ENCODE results near the gene GSTO2.

Gene GSTO2

DNA sequence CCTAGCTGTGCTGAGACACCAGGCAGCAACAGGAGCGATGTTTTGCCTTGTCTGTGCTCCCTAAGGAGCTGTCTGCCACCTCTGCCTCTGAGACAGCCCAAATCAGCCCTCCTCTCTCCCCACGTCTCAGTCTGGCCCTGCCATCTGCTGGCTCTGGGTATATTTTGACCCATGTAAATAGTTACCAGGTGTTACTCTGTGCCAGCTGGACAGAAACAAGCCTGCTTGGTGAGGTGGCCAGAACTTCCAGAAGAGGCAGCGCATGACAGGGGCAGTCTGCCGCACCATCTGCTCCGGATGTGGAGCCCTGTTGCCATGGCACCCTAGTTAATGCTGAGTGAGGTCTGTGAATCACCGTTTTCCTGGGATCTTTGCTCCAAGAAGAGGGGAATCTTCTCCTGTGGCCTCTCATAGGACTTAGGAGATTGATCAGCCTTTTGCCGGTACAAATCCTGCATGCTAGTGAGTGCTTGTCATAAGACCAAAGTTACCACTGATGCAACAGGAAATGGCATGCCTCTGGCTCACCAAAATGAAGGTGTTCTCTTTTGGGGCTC, 31.8 kb downstream of the GSTO2 start:
- no peak overlapping the region for H3K4me3 ChIP-seq (ENCODE audit: low read depth, low read length)
- peak; percentile 86 for DNase-seq (ENCODE audit: low read depth)
- TF ChIP-seq, protein P1, sequence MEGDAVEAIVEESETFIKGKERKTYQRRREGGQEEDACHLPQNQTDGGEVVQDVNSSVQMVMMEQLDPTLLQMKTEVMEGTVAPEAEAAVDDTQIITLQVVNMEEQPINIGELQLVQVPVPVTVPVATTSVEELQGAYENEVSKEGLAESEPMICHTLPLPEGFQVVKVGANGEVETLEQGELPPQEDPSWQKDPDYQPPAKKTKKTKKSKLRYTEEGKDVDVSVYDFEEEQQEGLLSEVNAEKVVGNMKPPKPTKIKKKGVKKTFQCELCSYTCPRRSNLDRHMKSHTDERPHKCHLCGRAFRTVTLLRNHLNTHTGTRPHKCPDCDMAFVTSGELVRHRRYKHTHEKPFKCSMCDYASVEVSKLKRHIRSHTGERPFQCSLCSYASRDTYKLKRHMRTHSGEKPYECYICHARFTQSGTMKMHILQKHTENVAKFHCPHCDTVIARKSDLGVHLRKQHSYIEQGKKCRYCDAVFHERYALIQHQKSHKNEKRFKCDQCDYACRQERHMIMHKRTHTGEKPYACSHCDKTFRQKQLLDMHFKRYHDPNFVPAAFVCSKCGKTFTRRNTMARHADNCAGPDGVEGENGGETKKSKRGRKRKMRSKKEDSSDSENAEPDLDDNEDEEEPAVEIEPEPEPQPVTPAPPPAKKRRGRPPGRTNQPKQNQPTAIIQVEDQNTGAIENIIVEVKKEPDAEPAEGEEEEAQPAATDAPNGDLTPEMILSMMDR (IDR thresholded peaks at IDR 0.05; ENCODE audit: control insufficient read depth, extremely low read depth, insufficient read depth): peak; percentile 66

DNA sequence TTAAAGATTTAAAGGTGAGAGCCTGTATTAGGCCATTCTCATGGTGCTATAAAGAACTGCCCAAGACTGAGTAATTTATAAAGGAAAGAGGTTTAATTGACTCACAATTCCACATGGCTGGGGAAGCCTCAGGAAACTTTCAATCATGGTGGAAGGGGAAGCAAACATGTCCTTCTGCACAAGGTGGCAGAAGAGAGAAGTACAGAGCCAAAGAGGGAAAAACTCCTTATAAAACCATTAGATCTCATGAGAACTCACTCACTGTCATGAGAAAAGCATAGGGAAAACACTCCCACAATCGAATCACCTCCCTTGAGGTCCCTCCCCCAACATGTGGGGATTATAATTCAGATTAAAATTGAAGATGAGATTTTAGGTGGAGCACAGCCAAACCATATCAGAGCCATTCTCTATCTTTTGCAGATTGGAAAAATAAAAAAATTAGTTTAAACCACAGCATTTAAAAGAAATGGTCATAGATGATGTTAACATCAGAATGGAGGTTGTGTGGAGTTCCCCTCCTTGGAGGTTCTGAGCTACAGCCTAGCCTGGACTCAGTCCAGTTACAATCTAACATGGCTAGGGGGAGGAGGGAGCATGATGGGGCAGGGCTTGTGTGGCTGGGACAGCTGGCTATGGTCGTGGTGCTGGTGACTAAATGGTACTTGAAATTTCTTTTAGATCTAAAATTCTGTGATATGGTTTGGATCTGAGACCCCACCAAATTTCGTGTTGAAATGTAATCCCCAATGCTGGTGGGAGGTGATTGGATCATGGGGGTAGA, 33.1 kb downstream of the GSTO2 start:
- TF ChIP-seq, protein P1 (IDR thresholded peaks at IDR 0.05; ENCODE audit: control insufficient read depth, extremely low read depth, insufficient read depth): no peak
- no peak for DNase-seq (ENCODE audit: low read depth)

DNA sequence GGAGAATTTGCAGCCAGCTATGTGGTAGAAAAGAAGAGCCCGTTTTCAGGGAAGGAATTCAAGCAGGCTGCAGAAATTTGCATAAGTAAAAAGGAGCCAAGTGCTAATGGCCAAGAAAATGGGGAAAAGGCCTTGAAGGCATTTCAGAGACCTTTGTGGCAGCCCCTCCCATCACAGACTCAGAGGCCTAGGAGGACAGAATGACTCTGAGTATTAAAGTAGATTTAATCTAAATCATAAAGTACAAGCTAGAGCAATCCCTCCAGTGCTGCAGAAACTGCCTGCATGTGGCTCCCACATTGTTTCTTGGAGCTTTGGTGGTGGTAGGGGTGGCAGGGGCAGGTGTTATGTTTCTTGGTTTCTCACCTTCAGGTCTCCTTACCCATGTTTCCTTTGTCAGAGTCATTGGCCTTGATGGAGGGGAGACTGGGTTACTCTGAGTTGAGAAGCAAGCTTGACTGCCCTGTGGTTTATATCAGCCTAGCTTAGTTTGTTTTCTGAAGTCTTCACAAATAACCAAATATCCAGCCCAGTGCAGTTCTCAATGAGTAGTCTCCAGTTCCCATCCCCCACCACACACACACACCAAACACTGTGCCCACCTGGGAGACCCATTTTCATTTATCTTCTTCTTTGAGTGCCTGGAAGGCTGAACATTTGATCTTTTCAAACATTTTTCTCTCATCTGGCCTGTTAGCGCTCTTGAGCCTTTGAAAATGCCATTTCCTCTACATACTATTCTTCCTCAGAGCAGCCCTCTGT, 34.8 kb downstream of the GSTO2 start:
- TF ChIP-seq, protein P1 (IDR thresholded peaks at IDR 0.05; ENCODE audit: control insufficient read depth, extremely low read depth, insufficient read depth): no peak
- H3K4me3 ChIP-seq (ENCODE audit: low read depth, low read length): no peak overlapping the region
- no peak for DNase-seq (ENCODE audit: low read depth)

More for the DNA sequence above, 33.1 kb downstream of the GSTO2 start:
- H3K4me3 ChIP-seq (ENCODE audit: low read depth, low read length): no peak overlapping the region

DNA sequence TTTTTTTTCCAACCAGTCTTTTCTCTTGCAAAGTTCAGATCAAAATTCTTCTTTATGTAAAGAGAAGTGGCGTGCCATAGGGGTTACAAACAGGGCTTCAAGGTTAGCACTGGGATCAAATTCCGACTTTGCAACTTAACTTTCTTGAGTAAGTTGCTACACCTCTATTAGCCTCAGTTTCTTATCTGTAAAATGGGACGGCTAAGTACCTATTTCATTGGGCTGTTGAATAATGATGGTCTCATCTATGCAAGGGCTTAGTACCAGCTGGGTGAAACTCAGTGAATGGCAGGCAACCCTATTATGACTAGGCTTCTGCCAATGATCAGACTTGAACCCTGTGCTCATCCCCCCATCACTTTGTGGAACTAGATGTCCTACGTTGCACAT, 35.4 kb downstream of the GSTO2 start:
- no peak for DNase-seq (ENCODE audit: low read depth)
- TF ChIP-seq, protein P1 (IDR thresholded peaks at IDR 0.05; ENCODE audit: control insufficient read depth, extremely low read depth, insufficient read depth): no peak
- no peak overlapping the region for H3K4me3 ChIP-seq (ENCODE audit: low read depth, low read length)

DNA sequence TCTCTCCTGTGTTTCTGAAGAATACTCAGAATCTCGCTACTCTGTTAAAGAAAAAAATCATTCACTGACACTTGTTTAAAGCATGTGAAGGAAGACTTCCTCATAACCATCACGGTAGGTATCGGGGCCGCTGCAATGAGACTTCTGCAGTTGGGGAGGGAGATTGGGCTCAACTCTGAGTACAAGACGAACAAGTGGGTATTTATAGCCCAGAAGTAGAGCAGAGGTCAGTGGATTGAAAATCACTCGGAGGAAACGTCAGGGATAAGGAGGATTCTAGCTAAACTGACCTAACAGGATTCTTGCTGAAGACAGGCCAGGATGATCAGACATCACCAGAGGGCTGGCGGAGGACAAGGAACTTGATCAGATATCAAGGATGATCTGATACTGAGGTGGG, 35.9 kb downstream of the GSTO2 start:
- no peak overlapping the region for H3K4me3 ChIP-seq (ENCODE audit: low read depth, low read length)
- TF ChIP-seq, protein P1 (IDR thresholded peaks at IDR 0.05; ENCODE audit: control insufficient read depth, extremely low read depth, insufficient read depth): no peak
- DNase-seq (ENCODE audit: low read depth): peak; percentile 47

DNA sequence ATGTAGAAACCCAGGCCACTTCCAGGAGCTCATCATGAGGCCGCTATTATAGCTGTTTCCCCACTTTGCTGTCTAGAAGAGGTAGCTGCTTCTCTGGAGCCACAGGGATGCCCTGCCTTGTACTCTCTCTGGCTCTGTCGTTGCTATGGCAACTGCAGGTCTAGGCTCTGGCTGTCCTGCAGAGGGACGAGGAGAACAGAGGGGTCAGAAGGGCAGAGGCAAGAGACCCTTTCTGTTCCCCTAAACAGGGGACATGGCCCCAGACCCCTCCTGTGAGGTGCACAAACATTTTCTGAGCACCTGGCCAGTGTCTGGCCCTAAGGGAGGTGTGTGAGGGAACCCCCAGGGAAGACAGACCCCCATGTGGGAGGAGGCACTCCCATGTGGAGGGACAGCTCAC, 37.9 kb downstream of the GSTO2 start:
- H3K4me3 ChIP-seq (ENCODE audit: low read depth, low read length): no peak overlapping the region
- TF ChIP-seq, protein P1 (IDR thresholded peaks at IDR 0.05; ENCODE audit: control insufficient read depth, extremely low read depth, insufficient read depth): no peak
- no peak for DNase-seq (ENCODE audit: low read depth)

Measured in LNCaP clone FGC (cell line).